Right atrium auricular region (tissue), 2 donors: Measurements from ENCODE around the gene GPX8. TPM values are rescaled to one million over a fixed set of nuclear protein-coding genes. Genes with fewer than 3 reads are reported as not detected.

Source experiments
- DNase-seq: peaks from one replicate; pipeline ENCODE4 v3.0.0-alpha.2; 2019; ENCODE audit warnings: low spot score
- H3K27ac ChIP-seq, 2 donors: fragments of 200-600 bp; sonication (generic); 1 replicate in 1 of 2; 2 replicates in 1 of 2; pipeline ENCODE4 v1.5.1; 2016 to 2019
- H3K27me3 ChIP-seq, 2 donors: fragments of 200-600 bp; sonication (generic); one replicate each; pipeline versions ENCODE4 v1.5.1 to v1.6.0; 2017 to 2019
- H3K36me3 ChIP-seq: fragments of 200-600 bp; sonication (generic); one replicate; pipeline ENCODE4 v1.5.1; 2016
- H3K4me1 ChIP-seq, 2 donors: fragments of 200-600 bp; sonication (generic); one replicate each; pipeline versions ENCODE4 v1.5.1 to v1.6.0; 2017 to 2019
- H3K4me3 ChIP-seq, 2 donors: fragments of 200-600 bp; sonication (generic); 1 replicate in 1 of 2; 2 replicates in 1 of 2; pipeline ENCODE4 v1.5.1; 2017 to 2019; ENCODE audit warnings: mild to moderate bottlenecking in 1 of 2, moderate library complexity in 1 of 2
- H3K9me3 ChIP-seq, 2 donors: fragments of 200-600 bp; sonication (generic); one replicate each; pipeline ENCODE4 v1.5.1; 2019
- total RNA-seq, 2 donors: library from RNA; depleted of rRNA; stranded (reverse); fragments of >200 nt; gene quantifications; one replicate each; pipeline ENCODE4 v1.1.0, GENCODE V29; 2016
- TF ChIP-seq, protein P1 (sequence below), 2 donors: fragments of 200-600 bp; sonication (generic); IDR thresholded peaks; one replicate each; pipeline ENCODE4 v1.5.1; 2019; ENCODE audit warnings: antibody characterized with exemption in 2 of 2

Gene GPX8
- total RNA-seq, 2 donors from 2014 or later = 15.7 to 17.5 TPM

DNA sequence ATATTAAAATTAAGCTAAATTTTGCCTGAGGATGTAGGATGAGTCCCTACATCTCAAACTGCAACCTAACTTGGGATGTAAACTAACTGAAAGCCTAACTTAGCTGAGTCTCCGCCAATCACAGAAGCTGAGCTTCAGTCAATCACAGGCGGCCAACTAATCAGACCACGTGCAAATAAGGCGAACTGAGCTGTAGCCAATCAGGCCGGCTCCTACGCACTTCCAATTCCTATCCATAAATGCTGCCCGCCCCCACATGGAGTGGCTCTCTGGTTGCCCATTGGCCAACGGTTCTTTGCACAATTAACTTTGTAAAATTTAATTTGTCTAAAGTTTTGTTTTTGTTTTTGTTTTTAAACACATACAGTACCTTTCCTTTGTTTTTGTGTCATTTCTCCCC, 13.9 kb upstream of the GPX8 start:
- no peaks in the 10 kb centered on the region for H3K9me3 ChIP-seq
- H3K4me1 ChIP-seq = no peaks in the 10 kb centered on the region
- TF ChIP-seq, protein P1, sequence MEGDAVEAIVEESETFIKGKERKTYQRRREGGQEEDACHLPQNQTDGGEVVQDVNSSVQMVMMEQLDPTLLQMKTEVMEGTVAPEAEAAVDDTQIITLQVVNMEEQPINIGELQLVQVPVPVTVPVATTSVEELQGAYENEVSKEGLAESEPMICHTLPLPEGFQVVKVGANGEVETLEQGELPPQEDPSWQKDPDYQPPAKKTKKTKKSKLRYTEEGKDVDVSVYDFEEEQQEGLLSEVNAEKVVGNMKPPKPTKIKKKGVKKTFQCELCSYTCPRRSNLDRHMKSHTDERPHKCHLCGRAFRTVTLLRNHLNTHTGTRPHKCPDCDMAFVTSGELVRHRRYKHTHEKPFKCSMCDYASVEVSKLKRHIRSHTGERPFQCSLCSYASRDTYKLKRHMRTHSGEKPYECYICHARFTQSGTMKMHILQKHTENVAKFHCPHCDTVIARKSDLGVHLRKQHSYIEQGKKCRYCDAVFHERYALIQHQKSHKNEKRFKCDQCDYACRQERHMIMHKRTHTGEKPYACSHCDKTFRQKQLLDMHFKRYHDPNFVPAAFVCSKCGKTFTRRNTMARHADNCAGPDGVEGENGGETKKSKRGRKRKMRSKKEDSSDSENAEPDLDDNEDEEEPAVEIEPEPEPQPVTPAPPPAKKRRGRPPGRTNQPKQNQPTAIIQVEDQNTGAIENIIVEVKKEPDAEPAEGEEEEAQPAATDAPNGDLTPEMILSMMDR (IDR thresholded peaks at IDR 0.05) = no peak
- no peaks in the 10 kb centered on the region for H3K27me3 ChIP-seq
- H3K27ac ChIP-seq = no peak overlapping the region
- no peaks in the 10 kb centered on the region for H3K36me3 ChIP-seq
- H3K4me3 ChIP-seq = no peak overlapping the region
- no peak for DNase-seq

DNA sequence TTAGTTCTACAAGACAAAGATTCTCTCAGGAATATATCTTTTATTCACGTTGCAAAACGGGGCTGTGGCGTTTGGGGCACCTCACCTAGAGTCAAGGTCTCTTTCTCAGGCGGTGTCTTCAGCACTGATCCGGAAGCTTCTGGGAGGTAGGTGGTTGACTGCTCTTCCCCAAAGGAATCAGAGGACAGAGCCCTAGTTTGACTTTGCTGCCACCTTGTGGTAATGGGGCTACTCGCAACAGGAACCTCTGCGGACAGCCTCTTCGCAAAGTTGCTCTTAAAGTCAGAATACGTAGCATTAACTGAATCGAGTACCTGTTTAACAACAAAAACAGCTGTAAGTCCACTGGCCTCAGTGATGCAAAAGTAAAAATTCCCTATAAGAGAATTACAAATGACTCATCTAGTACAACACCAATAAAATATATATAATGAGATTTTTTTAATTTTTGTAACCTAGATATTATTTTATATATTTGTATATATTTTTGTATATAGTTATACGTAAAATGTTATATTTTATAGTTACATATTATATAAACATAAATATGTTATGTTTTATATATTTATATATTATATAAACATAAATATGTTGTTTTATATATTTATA, 13.3 kb upstream of the GPX8 start:
- no peaks in the 10 kb centered on the region for H3K27me3 ChIP-seq
- no peak overlapping the region for H3K4me3 ChIP-seq
- peak; percentile 78 for DNase-seq
- TF ChIP-seq, protein P1 (IDR thresholded peaks at IDR 0.05) = peak; percentile 67 to 94
- no peaks in the 10 kb centered on the region for H3K4me1 ChIP-seq
- no peak overlapping the region for H3K27ac ChIP-seq
- no peaks in the 10 kb centered on the region for H3K9me3 ChIP-seq
- H3K36me3 ChIP-seq = no peaks in the 10 kb centered on the region

DNA sequence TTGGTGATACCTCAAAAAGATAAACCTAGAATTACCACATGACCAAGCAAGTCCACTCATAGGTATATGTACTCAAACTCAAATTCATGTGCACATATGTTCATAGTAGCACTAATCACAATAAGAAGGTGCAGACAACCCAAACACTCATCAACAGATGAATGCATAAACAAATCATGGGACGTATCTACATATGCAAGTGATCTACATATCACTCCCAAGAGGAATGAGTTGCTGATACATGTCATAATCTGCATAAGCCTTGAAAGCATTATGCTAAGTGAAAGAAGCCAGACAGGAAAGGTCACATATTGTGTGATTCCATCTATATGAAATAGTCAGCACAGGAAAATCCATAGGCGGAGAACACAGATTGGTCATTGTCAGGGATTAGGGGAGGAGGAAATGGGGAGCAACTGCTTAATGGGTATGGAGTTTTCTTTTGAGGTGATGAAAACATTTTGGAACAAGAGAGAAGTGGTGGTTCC, 10.6 kb upstream of the GPX8 start:
- no peak for DNase-seq
- H3K27ac ChIP-seq = no peak overlapping the region

DNA sequence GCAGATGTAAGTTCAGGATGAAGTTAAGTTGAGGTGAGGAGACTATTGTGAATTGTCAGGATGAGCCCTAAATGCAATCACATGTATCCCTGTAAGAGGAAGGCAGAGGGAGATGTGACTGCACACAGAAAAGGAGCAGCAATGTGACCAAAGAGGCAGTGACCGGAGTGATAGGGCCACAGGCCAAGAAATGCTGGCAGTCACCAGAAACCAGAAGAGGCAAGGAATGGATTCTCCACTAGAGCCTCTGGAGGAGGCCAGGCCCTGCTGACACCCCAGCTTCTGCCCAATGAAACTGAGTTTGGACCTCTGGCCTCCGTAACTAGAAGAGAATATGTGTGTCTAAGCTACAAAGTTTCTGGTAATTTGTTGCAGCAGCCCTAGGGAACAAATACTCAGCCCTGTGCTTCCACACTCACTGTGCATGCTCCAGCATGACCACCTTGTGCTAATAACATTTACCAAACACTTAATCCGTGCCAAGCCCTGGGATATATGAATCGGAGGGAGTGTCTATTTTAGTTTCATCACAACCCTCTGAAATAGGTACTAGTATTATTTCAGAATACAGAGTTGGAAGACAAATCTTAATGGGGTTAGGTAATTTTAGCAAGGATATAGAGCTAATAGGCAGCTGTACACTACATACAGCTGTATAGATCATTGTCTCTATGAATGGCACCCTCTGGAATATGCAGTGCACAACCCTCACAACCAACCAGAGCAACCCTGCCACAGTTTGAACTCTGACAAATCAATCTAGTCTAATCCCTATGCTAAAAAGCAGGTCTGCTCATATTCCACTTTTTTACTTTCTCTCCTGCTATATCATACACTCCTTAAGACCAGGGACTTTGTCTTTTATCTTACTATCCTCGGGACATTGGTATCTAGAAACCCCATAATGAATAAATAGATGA, 7.8 kb upstream of the GPX8 start:
- no peaks in the 10 kb centered on the region for H3K9me3 ChIP-seq
- DNase-seq = no peak

More for the DNA sequence above, 10.6 kb upstream of the GPX8 start:
- Histone ChIP-seq H3K36me3 (no peaks in the 10 kb centered on the region), H3K4me1 (no peaks in the 10 kb centered on the region), H3K9me3 (no peaks in the 10 kb centered on the region), H3K27me3 (no peaks in the 10 kb centered on the region), H3K4me3 (no peak overlapping the region)
- TF ChIP-seq, protein P1 (IDR thresholded peaks at IDR 0.05) = no peak

DNA sequence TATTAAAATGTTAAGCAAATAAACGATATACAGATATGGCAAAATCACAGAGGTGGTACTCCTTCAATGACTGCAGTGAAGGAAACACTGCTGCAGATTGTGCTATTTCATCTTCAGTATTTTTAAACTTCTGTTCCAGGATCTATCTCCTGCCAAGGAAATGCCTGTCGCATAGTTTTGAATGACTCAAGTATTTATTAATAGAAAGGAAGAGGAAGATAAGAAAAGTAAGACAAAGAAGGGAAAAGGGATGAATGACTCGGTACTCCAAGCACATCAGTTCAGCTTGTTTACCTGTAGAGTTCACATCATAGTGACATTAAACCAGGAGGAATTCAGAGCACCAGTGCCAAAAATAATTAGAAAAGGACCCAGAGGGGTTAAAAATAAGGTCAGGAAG, 5.1 kb upstream of the GPX8 start:
- Histone ChIP-seq H3K27me3 (no peaks in the 10 kb centered on the region), H3K4me3 (no peak overlapping the region), H3K4me1 (no peaks in the 10 kb centered on the region), H3K27ac (no peak overlapping the region), H3K36me3 (no peaks in the 10 kb centered on the region), H3K9me3 (no peaks in the 10 kb centered on the region)
- TF ChIP-seq, protein P1 (IDR thresholded peaks at IDR 0.05) = no peak
- DNase-seq = no peak

More for the DNA sequence above, 7.8 kb upstream of the GPX8 start:
- TF ChIP-seq, protein P1 (IDR thresholded peaks at IDR 0.05) = no peak
- no peak overlapping the region for H3K27ac ChIP-seq
- H3K36me3 ChIP-seq = no peaks in the 10 kb centered on the region
- H3K4me1 ChIP-seq = no peaks in the 10 kb centered on the region
- H3K4me3 ChIP-seq = no peak overlapping the region
- H3K27me3 ChIP-seq = no peaks in the 10 kb centered on the region
